ENCODE results near the gene PACSIN2. TPM values are rescaled to one million over a fixed set of nuclear protein-coding genes. Genes with fewer than 3 reads are reported as not detected.
A peak's percentile ranks its signal among the peaks of the same experiment; 100 is the strongest.
"Not testable (repeated sequence)": the region's sequence is repeated elsewhere in the genome, so short reads cannot be mapped to it uniquely, and the experiment has no call there.

Gene PACSIN2
- total RNA-seq, 8 experiments from 2014 or later = 23.1 to 61.2 (median 39.0) TPM

DNA sequence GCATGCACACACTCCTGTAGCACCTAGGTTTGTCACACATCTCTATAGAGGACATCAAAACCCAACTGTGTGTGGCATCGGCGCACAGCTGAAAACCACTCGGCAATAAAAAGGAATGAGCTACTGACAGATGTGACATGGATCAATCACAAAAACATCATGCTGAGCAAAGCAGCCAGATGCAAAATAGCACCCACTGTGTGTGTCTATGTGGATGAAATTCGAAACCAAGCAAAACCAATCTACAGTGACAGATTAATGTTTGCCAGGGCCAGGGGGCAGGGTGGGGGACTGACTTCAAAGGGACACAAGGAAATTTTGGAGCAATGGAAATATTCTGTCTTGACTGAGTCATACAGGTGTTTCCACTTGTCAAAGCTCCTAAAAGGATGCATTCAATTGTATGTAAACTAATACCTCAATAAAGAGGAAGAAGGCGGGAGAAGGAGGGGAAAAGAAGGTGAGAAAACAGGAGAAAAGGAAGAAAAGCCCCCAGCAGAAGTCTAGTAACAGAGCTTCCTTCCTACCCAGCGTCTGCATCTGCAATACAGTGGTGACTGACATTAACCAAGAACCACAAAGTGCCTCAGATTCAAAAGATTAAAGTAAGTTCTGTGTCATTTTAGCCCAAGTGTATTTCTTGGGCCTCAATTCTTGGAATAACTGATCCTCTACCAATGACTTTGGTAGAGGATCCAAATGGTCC, 49.8 kb downstream of the PACSIN2 start:
- no peak overlapping the region for H3K4me3 ChIP-seq
- ATAC-seq (replicated peaks in 6 of 8) = peak in 2 of 8 experiments; percentile 10 to 11
- WGBS, 10 experiments = 0 to 97% (median 45%) methylated on average over 1 to 6 of the region's 6 CpGs

DNA sequence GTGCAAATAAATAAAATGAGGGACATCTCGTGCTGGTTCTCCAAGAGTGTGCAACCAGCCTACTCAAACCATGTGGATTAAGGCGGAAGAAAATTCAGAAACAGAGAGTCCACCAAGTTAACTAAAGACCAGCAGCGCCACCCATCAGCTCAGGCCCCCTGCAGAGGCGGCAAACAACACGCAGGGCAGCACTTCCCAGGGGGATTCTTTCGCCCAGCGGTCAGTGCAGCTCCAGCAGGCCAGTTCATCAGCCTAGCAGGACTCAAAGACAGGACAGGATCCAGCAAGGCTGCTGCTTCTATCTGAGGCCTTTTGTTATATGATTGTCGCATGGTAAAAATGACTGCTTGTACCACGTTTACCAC, 51.7 kb downstream of the PACSIN2 start:
- H3K27ac ChIP-seq = no peak overlapping the region
- H3K4me3 ChIP-seq = no peak overlapping the region
- peaks cover 33 to 56% of the 10 kb centered on the region in 2 donors for H3K4me1 ChIP-seq (replicated peaks in 1 of 2)
- no peak for ATAC-seq (replicated peaks in 6 of 8)
- in situ Hi-C loops (cut with MboI; ENCODE audit: low pct_unique_long_range_greater_than_20kb in 2 of 9, low sequenced_read_pairs in 9 of 9, unreplicated experiment in 9 of 9) = no loop called here
- WGBS, 10 experiments = 75 to 100% (median 89%) methylated on average over 1 to 8 of the region's 9 CpGs; no CpG with 5 or more reads in 2 of the 10 experiments

More for the DNA sequence above, 49.8 kb downstream of the PACSIN2 start:
- Histone ChIP-seq H3K4me1 (replicated peaks in 1 of 2) (peaks cover 13 to 37% of the 10 kb centered on the region in 2 donors), H3K27ac (no peak overlapping the region)
- in situ Hi-C loops (cut with MboI; ENCODE audit: low pct_unique_long_range_greater_than_20kb in 2 of 9, low sequenced_read_pairs in 9 of 9, unreplicated experiment in 9 of 9) = no loop called here

- in situ Hi-C loops (cut with MboI; ENCODE audit: low pct_unique_long_range_greater_than_20kb in 2 of 9, low sequenced_read_pairs in 9 of 9, unreplicated experiment in 9 of 9) = no loop called here
- peak in 2 of 8 experiments; percentile 9 to 54 for ATAC-seq (replicated peaks in 6 of 8)
- H3K27ac ChIP-seq = no peak overlapping the region
These were observed 52.4 kb downstream of the PACSIN2 start for GRCh38 chr22:42962295-42963230.

DNA sequence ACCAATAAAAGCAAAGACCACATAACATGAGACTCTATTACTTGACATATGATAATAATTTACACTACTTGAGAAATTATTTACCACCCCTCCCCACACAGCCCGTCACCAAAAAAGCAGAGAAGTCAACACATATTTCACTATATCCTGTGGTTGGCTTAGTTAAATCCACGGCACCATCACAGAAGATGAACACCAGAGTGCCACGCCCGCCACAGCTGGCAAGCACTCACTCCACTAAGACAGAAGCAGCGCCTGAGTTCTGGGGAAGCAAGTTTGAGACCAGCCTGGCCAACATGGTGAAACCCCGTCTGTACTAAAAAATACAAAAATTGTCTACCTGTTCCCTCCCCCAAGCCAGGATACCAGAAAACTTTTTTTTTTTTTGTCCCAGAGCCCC, 53.1 kb downstream of the PACSIN2 start:
- ATAC-seq (replicated peaks in 6 of 8) = peak in 2 of 8 experiments; percentile 22 to 33
- WGBS, 10 experiments = 40 to 100% (median 83%) methylated on average over 1 to 4 of the region's 6 CpGs; no CpG with 5 or more reads in 3 of the 10 experiments
- Histone ChIP-seq H3K4me3 (no peak overlapping the region), H3K27ac (no peak overlapping the region), H3K4me1 (replicated peaks in 1 of 2) (peaks cover 38 to 64% of the 10 kb centered on the region in 2 donors)
- in situ Hi-C loops (cut with MboI; ENCODE audit: low pct_unique_long_range_greater_than_20kb in 2 of 9, low sequenced_read_pairs in 9 of 9, unreplicated experiment in 9 of 9) = no loop called here

More at GRCh38 chr22:42962295-42963230, 52.4 kb downstream of the PACSIN2 start:
- 67 to 100% (median 96%) methylated on average over 1 to 4 of the region's 9 CpGs; no CpG with 5 or more reads in 5 of the 10 experiments for WGBS, 10 experiments
- H3K4me1 ChIP-seq (replicated peaks in 1 of 2) = peaks cover 35 to 63% of the 10 kb centered on the region in 2 donors
- H3K4me3 ChIP-seq = no peak overlapping the region

GRCh38 chr22:42961400-42961690, 53.6 kb downstream of the PACSIN2 start:
- H3K27ac ChIP-seq; in situ Hi-C loops (cut with MboI; ENCODE audit: low pct_unique_long_range_greater_than_20kb in 2 of 9, low sequenced_read_pairs in 9 of 9, unreplicated experiment in 9 of 9); H3K4me3 ChIP-seq; ATAC-seq (replicated peaks in 6 of 8): not testable (repeated sequence)
- peaks cover 38 to 64% of the 10 kb centered on the region in 2 donors for H3K4me1 ChIP-seq (replicated peaks in 1 of 2)
- 14 to 94% (median 83%) methylated on average over 1 to 3 of the region's 3 CpGs; no CpG with 5 or more reads in 4 of the 10 experiments for WGBS, 10 experiments

GRCh38 chr22:42960531-42961399, 54.2 kb downstream of the PACSIN2 start:
- ATAC-seq (replicated peaks in 6 of 8) = peak; percentile 27 to 78 (median 41)
- H3K27ac ChIP-seq = peak overlapping the region; percentile 76 to 83
- peaks cover 38 to 64% of the 10 kb centered on the region in 2 donors for H3K4me1 ChIP-seq (replicated peaks in 1 of 2)
- in situ Hi-C loops (cut with MboI; ENCODE audit: low pct_unique_long_range_greater_than_20kb in 2 of 9, low sequenced_read_pairs in 9 of 9, unreplicated experiment in 9 of 9) = no loop called here
- H3K4me3 ChIP-seq = no peak overlapping the region
- WGBS, 10 experiments = 34 to 89% (median 82%) methylated on average over 2 to 9 of the region's 10 CpGs; no CpG with 5 or more reads in 1 of the 10 experiments

GRCh38 chr22:42959576-42960509, 55.1 kb downstream of the PACSIN2 start:
- Histone ChIP-seq H3K27ac (peak overlapping the region; percentile 76 to 83), H3K4me3 (peak overlapping the region; percentile 9 to 52 (median 27)), H3K4me1 (replicated peaks in 1 of 2) (peaks cover 36 to 57% of the 10 kb centered on the region in 2 donors)
- in situ Hi-C loops (cut with MboI; ENCODE audit: low pct_unique_long_range_greater_than_20kb in 2 of 9, low sequenced_read_pairs in 9 of 9, unreplicated experiment in 9 of 9) = no loop called here
- 49 to 90% (median 68%) methylated on average over 2 to 11 of the region's 13 CpGs for WGBS, 10 experiments
- ATAC-seq (replicated peaks in 6 of 8) = peak in 7 of 8 experiments; percentile 23 to 98 (median 95)

GRCh38 chr22:42958937-42959336, 56.0 kb downstream of the PACSIN2 start:
- 55 to 100% (median 80%) methylated on average over 1 to 5 of the region's 6 CpGs; no CpG with 5 or more reads in 1 of the 10 experiments for WGBS, 10 experiments
- in situ Hi-C loops (cut with MboI; ENCODE audit: low pct_unique_long_range_greater_than_20kb in 2 of 9, low sequenced_read_pairs in 9 of 9, unreplicated experiment in 9 of 9) = no loop called here
- Histone ChIP-seq H3K4me3 (peak overlapping the region in 4 of 5 donors; percentile 9 to 52 (median 30)), H3K4me1 (replicated peaks in 1 of 2) (peaks cover 36 to 53% of the 10 kb centered on the region in 2 donors), H3K27ac (peak overlapping the region in 1 of 2 donors; percentile 83)
- ATAC-seq (replicated peaks in 6 of 8) = no peak

GRCh38 chr22:42957958-42958357, 57.0 kb downstream of the PACSIN2 start:
- Histone ChIP-seq H3K4me3 (peak overlapping the region in 3 of 5 donors; percentile 27 to 52 (median 33)), H3K27ac (no peak overlapping the region), H3K4me1 (replicated peaks in 1 of 2) (peaks cover 36 to 47% of the 10 kb centered on the region in 2 donors)
- WGBS, 10 experiments = 60 to 90% (median 84%) methylated on average over 1 to 7 of the region's 7 CpGs; no CpG with 5 or more reads in 1 of the 10 experiments
- in situ Hi-C loops (cut with MboI; ENCODE audit: low pct_unique_long_range_greater_than_20kb in 2 of 9, low sequenced_read_pairs in 9 of 9, unreplicated experiment in 9 of 9) = no loop called here
- ATAC-seq (replicated peaks in 6 of 8) = no peak

- 10 to 79% (median 64%) methylated on average over 1 to 3 of the region's 3 CpGs for WGBS, 10 experiments
- in situ Hi-C loops (cut with MboI; ENCODE audit: low pct_unique_long_range_greater_than_20kb in 2 of 9, low sequenced_read_pairs in 9 of 9, unreplicated experiment in 9 of 9) = no loop called here
- Histone ChIP-seq H3K4me1 (replicated peaks in 1 of 2) (peaks cover 36 to 45% of the 10 kb centered on the region in 2 donors), H3K27ac (no peak overlapping the region), H3K4me3 (peak overlapping the region in 2 of 5 donors; percentile 33 to 52)
- no peak for ATAC-seq (replicated peaks in 6 of 8)
These were observed 57.4 kb downstream of the PACSIN2 start for GRCh38 chr22:42957544-42957943.

DNA sequence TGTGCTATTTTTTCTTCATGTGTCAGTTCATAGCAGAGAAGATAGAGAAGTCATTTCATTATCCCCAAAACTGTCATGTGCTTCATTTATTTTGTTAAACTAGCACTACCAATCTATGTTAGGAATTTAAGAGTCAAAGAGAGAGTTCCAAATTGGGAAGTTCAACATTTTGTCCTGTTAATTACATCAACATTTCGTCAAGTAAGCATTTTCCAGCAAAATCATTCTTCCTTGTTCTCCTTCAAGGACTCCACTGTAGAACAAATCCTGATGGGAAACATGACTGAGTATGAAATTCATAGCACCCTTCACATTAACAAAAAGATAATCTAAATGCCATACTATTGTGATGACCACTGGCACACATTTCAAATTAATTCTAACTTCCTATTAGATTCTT, 59.1 kb downstream of the PACSIN2 start:
- Histone ChIP-seq H3K4me3 (no peak overlapping the region), H3K27ac (no peak overlapping the region), H3K4me1 (replicated peaks in 1 of 2) (peaks cover 32 to 34% of the 10 kb centered on the region in 2 donors)
- 45 to 100% (median 100%) methylated on average over 1 of the region's 1 CpG; no CpG with 5 or more reads in 1 of the 10 experiments for WGBS, 10 experiments
- in situ Hi-C loops (cut with MboI; ENCODE audit: low pct_unique_long_range_greater_than_20kb in 2 of 9, low sequenced_read_pairs in 9 of 9, unreplicated experiment in 9 of 9) = no loop called here
- no peak for ATAC-seq (replicated peaks in 6 of 8)
